KBM-7 (cell line): Measurements from ENCODE around the gene MBLAC1.
A peak's percentile ranks its signal among the peaks of the same experiment; 100 is the strongest.

Source experiments
- DNase-seq: peaks from one replicate; pipeline ENCODE4 v3.0.0-alpha.2; 2015
- in situ Hi-C: fragments of 300-500 bp; cut with MboI; formaldehyde crosslinking; loops from 2 replicates; pipeline ENCODE4 v1.14.3; 2020; ENCODE audit warnings: low sequenced_read_pairs, low pct_unique_long_range_greater_than_20kb, mixed read lengths

MBLAC1 gene

GRCh38 chr7:100163006-100163531, 36.3 kb downstream of the MBLAC1 start:
- DNase-seq, result no peak
- in situ Hi-C loops, result no loop called here

GRCh38 chr7:100163871-100164270, 37.1 kb downstream of the MBLAC1 start:
- DNase-seq, result no peak
- in situ Hi-C loops, result no loop called here

GRCh38 chr7:100166317-100166940, 39.7 kb downstream of the MBLAC1 start:
- in situ Hi-C loops, result no loop called here
- DNase-seq, result no peak

GRCh38 chr7:100166970-100167911, 40.5 kb downstream of the MBLAC1 start:
- DNase-seq, result no peak
- in situ Hi-C loops, result no loop called here

GRCh38 chr7:100167912-100168323, 41.2 kb downstream of the MBLAC1 start:
- no peak for DNase-seq
- in situ Hi-C loops, result no loop called here

- in situ Hi-C loops, result no loop called here
- DNase-seq, result no peak
These were observed 42.5 kb downstream of the MBLAC1 start for GRCh38 chr7:100169147-100169850.

- DNase-seq, result no peak
- in situ Hi-C loops, result no loop called here
These were observed 43.5 kb downstream of the MBLAC1 start for GRCh38 chr7:100170101-100170897.

GRCh38 chr7:100171087-100171681, 44.4 kb downstream of the MBLAC1 start:
- DNase-seq, result no peak
- in situ Hi-C loops, result no loop called here

GRCh38 chr7:100171840-100172239, 45.1 kb downstream of the MBLAC1 start:
- in situ Hi-C loops, result no loop called here
- DNase-seq, result no peak

GRCh38 chr7:100173806-100174495, 47.2 kb downstream of the MBLAC1 start:
- in situ Hi-C loops, result no loop called here
- no peak for DNase-seq

- in situ Hi-C loops, result no loop called here
- DNase-seq, result no peak
These were observed 47.8 kb downstream of the MBLAC1 start for GRCh38 chr7:100174582-100174981.

GRCh38 chr7:100175296-100175935, 48.6 kb downstream of the MBLAC1 start:
- DNase-seq, result no peak
- in situ Hi-C loops, result no loop called here

- DNase-seq, result no peak
These were observed 49.6 kb downstream of the MBLAC1 start for GRCh38 chr7:100176096-100177044.

GRCh38 chr7:100177045-100178001, 50.6 kb downstream of the MBLAC1 start, which contains the start of the genes GPC2 and STAG3:
Gene GPC2 (minus strand): TSS chr7:100177381. CDS start chr7:100177199, 182 bp downstream.
Gene STAG3 (plus strand): TSS chr7:100177918. CDS start chr7:100180557, 2,639 bp downstream.
- DNase-seq, result peak; percentile 97
- in situ Hi-C loops, result no loop called here

More at GRCh38 chr7:100176096-100177044, 49.6 kb downstream of the MBLAC1 start:
- in situ Hi-C loops, result no loop called here
